Large intestine (tissue), 3 donors: ENCODE data around the gene CORIN. TPM values are rescaled to one million over a fixed set of nuclear protein-coding genes. Genes with fewer than 3 reads are reported as not detected.

Source experiments
- DNase-seq, 2 donors: peaks; one replicate each; pipeline versions ENCODE4 v3.0.0 to v3.0.0-alpha.2; 2013
- H3K27ac ChIP-seq: one replicate; pipeline ENCODE4 v1.5.1; 2013; ENCODE audit warnings: low read length
- H3K27me3 ChIP-seq: 2 replicates; pipeline ENCODE4 v1.6.1; 2013; ENCODE audit warnings: low read length; ENCODE audit not compliant: control insufficient read depth, insufficient read depth
- H3K36me3 ChIP-seq: 2 replicates; pipeline ENCODE4 v1.6.1; 2013; ENCODE audit warnings: low read length; ENCODE audit not compliant: control insufficient read depth, insufficient read depth
- H3K4me1 ChIP-seq: one replicate; pipeline ENCODE4 v1.6.1; 2013; ENCODE audit warnings: low read length; ENCODE audit not compliant: control insufficient read depth, insufficient read depth
- H3K4me3 ChIP-seq: one replicate; pipeline ENCODE4 v1.5.1; 2013; ENCODE audit warnings: low read length
- H3K9me3 ChIP-seq: one replicate; pipeline ENCODE4 v1.6.1; 2013; ENCODE audit warnings: mild to moderate bottlenecking, low read depth, low read length, moderate library complexity; ENCODE audit not compliant: control insufficient read depth
- WGBS: methylation state at CpG from one replicate; pipeline ENCODE4 v1.1.5; 2013; ENCODE audit warnings: low lambda C conversion rate; ENCODE audit not compliant: insufficient coverage; 5-methylcytosine and 5-hydroxymethylcytosine counted together
- polyA plus RNA-seq: library from polyadenylated mRNA; unstranded; fragments of 120-200 nt; gene quantifications from one replicate; pipeline ENCODE4 v1.2.1, GENCODE V29; 2013

CORIN gene
- polyA plus RNA-seq, 1 donor: 0.42 TPM

DNA sequence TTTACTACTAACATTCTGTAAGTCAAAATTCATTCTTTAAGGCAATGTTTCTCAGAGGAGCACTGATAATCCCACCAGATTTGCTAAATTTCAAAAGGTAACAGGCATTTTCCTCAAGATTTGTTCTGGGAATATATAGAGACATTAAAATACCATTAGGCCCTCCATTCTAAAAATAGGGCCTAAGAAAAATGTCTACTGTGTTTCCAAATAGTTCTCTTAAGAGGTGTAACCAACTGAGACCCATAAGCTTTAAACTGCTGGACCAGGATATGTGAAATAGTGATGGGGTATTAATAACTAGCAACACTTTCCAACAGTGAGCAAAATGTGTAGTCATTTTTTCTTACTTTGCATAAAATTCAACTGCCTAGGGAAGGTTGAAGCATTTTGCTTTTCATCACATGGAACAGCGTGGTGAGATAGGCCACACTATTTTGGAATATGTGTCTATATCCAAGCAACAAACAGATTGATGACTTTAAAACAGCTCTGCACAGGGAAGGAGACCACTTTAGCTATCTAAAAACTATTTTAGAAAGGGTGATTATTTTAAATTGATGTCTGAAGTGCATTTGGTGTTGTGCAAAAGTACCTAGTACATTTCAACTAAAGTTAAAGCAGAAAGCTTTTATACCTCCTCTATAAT lies 89.9 kb downstream of the CORIN start:
- no peaks in the 10 kb centered on the region for H3K36me3 ChIP-seq
- no peaks in the 10 kb centered on the region for H3K27me3 ChIP-seq
- H3K4me1 ChIP-seq: no peaks in the 10 kb centered on the region
- DNase-seq: no peak
- H3K9me3 ChIP-seq: no peaks in the 10 kb centered on the region
- no peak overlapping the region for H3K27ac ChIP-seq
- WGBS: no CpG with 5 or more reads among the region's 1 CpG
- no peak overlapping the region for H3K4me3 ChIP-seq

DNA sequence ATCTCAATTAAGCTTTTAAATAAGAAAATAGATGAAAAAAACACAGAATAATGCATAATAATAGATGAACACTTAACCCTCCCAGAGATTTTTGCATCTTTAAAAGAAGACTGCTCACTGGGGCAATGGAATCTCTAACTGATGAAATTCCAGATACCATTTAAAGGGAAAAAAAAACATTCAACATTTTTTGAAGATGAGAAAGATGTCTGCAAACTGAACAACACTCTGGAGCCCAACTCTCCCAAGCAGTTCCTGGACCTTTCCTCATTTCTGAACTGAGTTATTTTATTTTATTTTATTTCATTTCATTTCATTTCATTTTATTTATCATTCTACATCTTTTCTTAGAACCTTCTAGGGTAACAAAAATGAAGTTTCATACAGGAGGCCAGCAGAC lies 90.7 kb downstream of the CORIN start:
- Histone ChIP-seq H3K36me3 (no peaks in the 10 kb centered on the region), H3K27me3 (no peaks in the 10 kb centered on the region), H3K9me3 (no peaks in the 10 kb centered on the region), H3K4me1 (no peaks in the 10 kb centered on the region), H3K4me3 (no peak overlapping the region), H3K27ac (no peak overlapping the region)
- DNase-seq: no peak

DNA sequence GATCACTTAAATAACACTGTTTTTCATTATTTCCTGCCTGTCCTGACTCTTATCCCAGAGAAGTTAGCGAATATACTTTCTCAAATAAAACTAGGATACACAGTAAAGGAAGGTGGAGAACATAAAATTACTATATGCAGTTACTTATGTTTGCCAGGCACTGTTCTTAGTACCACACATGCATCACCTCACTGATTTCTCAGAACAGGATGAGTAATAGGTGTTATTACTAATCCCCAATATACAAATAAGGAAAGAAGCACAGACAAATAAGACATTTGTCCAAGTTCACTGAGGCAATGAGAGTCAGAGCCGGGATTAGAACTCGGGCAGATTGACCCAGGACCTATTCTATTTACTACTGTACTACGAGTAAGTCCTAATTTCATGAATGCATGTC lies 91.7 kb downstream of the CORIN start:
- H3K4me3 ChIP-seq: no peak overlapping the region
- H3K36me3 ChIP-seq: no peaks in the 10 kb centered on the region
- DNase-seq: no peak
- 100% methylated on average over 1 of the region's 4 CpGs for WGBS
- no peaks in the 10 kb centered on the region for H3K4me1 ChIP-seq
- H3K27me3 ChIP-seq: no peaks in the 10 kb centered on the region
- no peak overlapping the region for H3K27ac ChIP-seq
- H3K9me3 ChIP-seq: no peaks in the 10 kb centered on the region

DNA sequence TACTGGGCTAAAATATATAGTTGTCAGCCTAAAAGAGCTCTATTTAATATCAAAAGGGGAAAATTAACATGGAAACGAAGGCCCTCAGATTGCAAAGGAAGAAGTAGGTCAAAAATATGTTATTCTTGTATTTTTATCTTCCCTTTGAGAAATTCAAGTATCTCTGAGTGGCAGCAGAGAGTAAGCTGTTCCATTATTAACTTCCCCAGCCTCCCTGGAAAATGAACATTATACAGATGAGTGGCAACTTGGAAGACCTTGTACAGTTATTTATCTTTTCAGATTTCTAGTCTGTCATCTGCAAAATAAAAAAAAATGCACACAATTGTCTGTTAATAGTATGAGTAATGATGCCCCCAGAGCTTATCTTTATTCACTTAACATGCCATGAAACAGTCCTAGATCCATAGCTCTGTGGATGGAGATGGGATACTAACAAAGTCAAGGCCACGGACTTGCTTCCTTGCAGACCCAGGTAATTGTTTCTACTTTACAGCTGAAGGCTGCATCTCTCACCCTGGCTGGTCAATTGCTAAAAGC lies 93.0 kb downstream of the CORIN start:
- no peak overlapping the region for H3K27ac ChIP-seq
- no peaks in the 10 kb centered on the region for H3K9me3 ChIP-seq
- H3K27me3 ChIP-seq: no peaks in the 10 kb centered on the region
- WGBS: no CpG with 5 or more reads among the region's 2 CpGs
- H3K4me3 ChIP-seq: no peak overlapping the region
- DNase-seq: no peak
- H3K36me3 ChIP-seq: no peaks in the 10 kb centered on the region
- no peaks in the 10 kb centered on the region for H3K4me1 ChIP-seq

DNA sequence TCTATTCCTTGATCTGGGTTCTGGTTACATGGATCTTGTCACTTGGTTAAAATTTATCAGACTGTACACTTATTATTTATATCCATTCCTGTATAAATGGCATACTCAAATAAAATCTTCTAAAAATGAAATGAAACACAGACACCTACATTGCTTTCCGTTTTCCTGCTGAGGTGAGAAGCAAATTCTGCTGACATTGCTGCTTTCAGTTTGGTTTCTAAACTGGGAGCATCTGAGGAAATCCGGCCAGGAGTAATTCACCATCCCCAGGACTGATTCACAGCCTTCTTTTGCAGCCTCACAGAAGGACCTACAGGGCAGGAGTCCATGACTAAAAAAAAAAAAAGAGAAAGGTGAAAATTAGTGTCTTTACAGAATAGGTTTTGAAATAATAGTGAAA lies 93.6 kb downstream of the CORIN start:
- no CpG with 5 or more reads among the region's 2 CpGs for WGBS
- no peaks in the 10 kb centered on the region for H3K4me1 ChIP-seq
- DNase-seq: no peak
- H3K27me3 ChIP-seq: no peaks in the 10 kb centered on the region
- no peak overlapping the region for H3K4me3 ChIP-seq
- no peaks in the 10 kb centered on the region for H3K9me3 ChIP-seq
- H3K27ac ChIP-seq: no peak overlapping the region
- H3K36me3 ChIP-seq: no peaks in the 10 kb centered on the region

DNA sequence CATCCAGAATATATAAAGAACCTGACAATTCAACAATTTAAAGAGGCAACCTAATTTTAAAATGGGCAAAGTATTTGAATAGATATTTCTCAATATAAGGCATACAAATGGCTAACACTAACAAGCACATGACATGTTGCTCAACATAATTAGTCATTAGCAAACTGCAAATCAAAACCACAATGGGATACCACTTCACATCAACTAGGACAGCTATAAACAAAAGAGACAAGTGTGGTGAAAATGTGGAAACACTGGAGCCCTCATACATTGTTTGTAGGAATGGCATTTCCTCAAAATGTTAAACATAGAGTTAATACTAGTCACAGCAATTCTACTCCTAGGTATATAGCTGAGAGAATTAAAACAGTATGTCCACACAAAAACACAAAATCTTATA lies 96.7 kb downstream of the CORIN start:
- H3K27ac ChIP-seq: no peak overlapping the region

DNA sequence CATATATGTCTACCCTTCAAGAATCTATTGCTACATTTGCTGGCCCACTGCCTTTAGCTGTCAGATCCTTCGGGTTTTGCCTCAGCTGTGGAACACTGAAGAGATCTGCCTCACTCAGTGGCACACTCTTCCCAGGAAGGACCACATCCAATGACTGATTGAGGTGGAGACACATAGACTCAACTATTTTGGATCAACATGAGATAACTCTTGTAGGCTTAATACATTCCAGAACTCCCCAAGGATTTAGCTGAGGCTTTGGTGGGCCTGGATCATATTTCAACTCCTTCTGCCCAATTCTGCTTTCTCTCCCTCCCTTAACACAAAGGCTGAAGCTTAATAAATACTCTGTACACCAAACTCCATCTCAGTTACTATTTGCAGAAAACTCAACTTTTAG lies 100.5 kb downstream of the CORIN start:
- H3K27ac ChIP-seq: no peak overlapping the region
- DNase-seq: no peak
- no peak overlapping the region for H3K4me3 ChIP-seq
- no peaks in the 10 kb centered on the region for H3K4me1 ChIP-seq
- no peaks in the 10 kb centered on the region for H3K9me3 ChIP-seq
- no peaks in the 10 kb centered on the region for H3K27me3 ChIP-seq
- no CpG with 5 or more reads among the region's 1 CpG for WGBS
- no peaks in the 10 kb centered on the region for H3K36me3 ChIP-seq

More for the DNA sequence above, 96.7 kb downstream of the CORIN start:
- Histone ChIP-seq H3K36me3 (no peaks in the 10 kb centered on the region), H3K4me3 (no peak overlapping the region), H3K27me3 (no peaks in the 10 kb centered on the region), H3K9me3 (no peaks in the 10 kb centered on the region), H3K4me1 (no peaks in the 10 kb centered on the region)
- no peak for DNase-seq

DNA sequence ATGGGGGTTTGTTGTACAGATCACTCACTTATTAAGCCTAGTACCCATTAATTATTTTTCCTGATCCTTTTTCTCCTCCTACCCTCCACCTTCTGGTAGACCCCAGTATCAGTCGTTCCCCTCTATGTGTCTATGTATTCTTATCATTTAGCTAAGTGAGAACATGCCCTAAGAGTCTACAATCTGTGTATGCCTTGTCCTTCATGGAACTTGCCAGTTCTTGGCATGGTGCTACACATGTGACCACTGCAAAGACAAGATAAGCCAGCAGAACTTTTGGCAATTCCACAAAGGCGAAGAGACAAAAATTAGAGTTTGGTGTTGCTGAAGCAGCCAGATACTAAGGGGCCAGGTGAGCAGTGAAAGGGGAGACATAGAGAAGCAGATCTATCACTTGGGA lies 101.3 kb downstream of the CORIN start:
- Histone ChIP-seq H3K4me1 (no peaks in the 10 kb centered on the region), H3K36me3 (no peaks in the 10 kb centered on the region), H3K9me3 (no peaks in the 10 kb centered on the region), H3K27ac (no peak overlapping the region), H3K27me3 (no peaks in the 10 kb centered on the region), H3K4me3 (no peak overlapping the region)
- WGBS: no CpG with 5 or more reads among the region's 2 CpGs
- DNase-seq: no peak

DNA sequence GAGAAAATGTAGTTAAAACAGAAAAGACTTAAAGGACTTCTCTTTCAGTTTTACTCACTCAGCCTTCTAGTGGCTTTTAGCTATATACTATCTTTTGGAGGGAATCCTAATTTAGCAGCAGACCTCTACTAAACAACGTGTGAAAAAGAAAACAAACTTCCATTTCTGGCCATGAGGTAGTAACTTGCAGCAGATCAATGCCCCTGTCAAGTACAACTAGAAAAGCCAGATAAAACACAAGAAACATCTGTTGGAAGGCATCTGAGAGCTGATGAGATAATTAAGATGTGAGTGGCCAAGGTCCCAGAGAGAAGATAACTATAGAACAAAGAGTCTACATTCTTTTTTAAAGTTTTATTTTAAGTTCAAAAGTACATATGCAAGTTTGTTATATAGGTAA lies 101.7 kb downstream of the CORIN start:
- Histone ChIP-seq H3K9me3 (no peaks in the 10 kb centered on the region), H3K36me3 (no peaks in the 10 kb centered on the region), H3K4me1 (no peaks in the 10 kb centered on the region), H3K4me3 (no peak overlapping the region), H3K27me3 (no peaks in the 10 kb centered on the region), H3K27ac (no peak overlapping the region)
- 0% methylated on average over 1 of the region's 1 CpG for WGBS
- no peak for DNase-seq

DNA sequence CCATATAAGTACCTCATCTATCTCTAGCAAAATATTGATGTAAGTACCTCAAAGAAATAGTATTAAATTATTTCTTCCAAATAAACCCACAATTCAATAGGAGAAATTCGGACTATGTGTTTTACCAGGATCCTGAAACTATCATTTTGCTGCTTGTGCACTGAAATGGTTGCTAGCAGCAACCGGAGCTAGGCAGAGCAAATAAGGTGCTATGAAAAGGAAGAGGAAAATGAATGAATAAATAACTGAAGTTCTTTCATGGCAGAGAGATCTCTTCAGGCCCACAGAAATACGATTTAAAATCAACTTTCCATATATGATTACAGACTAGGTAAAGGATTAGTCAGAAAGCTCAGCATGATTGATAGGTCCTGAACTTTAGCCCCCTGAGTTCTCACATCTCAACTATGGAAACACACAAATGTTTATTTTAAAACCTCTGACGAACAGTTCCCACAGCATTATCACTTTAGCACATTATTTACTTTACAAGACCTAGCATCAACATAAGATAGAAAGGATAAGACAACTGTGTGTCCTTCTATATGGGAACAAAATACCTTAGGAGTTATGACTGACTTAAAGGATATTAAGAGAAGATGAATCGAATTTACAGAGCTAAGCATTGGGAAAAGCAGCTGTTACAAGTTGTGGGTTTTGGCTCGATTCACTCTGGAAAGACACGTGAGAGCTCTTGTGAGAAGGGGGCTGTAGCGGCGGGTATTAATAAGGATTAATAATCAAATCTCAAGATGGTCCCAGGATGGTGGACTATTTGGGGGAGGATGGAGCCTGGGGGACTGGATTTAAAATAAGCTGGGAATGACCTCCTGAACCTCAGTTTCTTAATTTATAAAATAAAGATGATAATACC lies 104.3 kb downstream of the CORIN start:
- no peaks in the 10 kb centered on the region for H3K9me3 ChIP-seq
- H3K27ac ChIP-seq: no peak overlapping the region
- peak in 1 of 2 donors; percentile 3 for DNase-seq
- 23% methylated on average over 3 of the region's 9 CpGs for WGBS
- no peaks in the 10 kb centered on the region for H3K4me1 ChIP-seq
- H3K4me3 ChIP-seq: no peak overlapping the region
- no peaks in the 10 kb centered on the region for H3K36me3 ChIP-seq
- no peaks in the 10 kb centered on the region for H3K27me3 ChIP-seq
